HCT116 (cell line): Measurements from ENCODE around the gene JAGN1. TPM values are rescaled to one million over a fixed set of nuclear protein-coding genes. Genes with fewer than 3 reads are reported as not detected.
"Not testable (repeated sequence)": the region's sequence is repeated elsewhere in the genome, so short reads cannot be mapped to it uniquely, and the experiment has no call there.

Experiments
- ATAC-seq: fragments of 200-7000 bp; cut with Tn5 transposase; 2 replicates; pipeline ENCODE4 v1.9.1; 2020; ENCODE audit warnings: mild to moderate bottlenecking, moderate library complexity
- BruUV-seq: library from RNA; stranded (reverse); fragments of 400-500 nt; replicated peaks from 2 replicates; lab custom pipeline; 2021; lab: Mats Ljungman, UMichigan
- CTCF ChIA-PET: fragments of 300-600 bp; sonication (Branson Sonifier 250); formaldehyde crosslinking; loops from one replicate; lab custom pipeline; 2021; ENCODE audit warnings: antibody characterized with exemption; lab: Charles Lee
- POLR2A ChIA-PET: fragments of 300-600, 350-600 bp; sonication (Branson Sonifier 250); formaldehyde crosslinking; loops from one replicate; lab custom pipeline; 2021; ENCODE audit warnings: antibody characterized with exemption; lab: Charles Lee
- RAD21 ChIA-PET, 2 experiments: fragments of 300-600 bp; sonication (Branson Sonifier 250); formaldehyde crosslinking; loops; one replicate each; lab custom pipeline; 2023; ENCODE audit warnings: low total read pairs in 2 of 2; ENCODE audit not compliant: uncharacterized antibody in 2 of 2, unreplicated experiment in 2 of 2, low non-redundant PET in 1 of 2; lab: Charles Lee
- DNase-seq: peaks from one replicate; pipeline ENCODE4 v3.0.0-alpha.2; 2010; ENCODE audit warnings: low read depth, low spot score
- H2AFZ ChIP-seq: fragments of 200-600 bp; shearing (Covaris generic), sonication (generic); 2 replicates; pipeline ENCODE4 v1.6.1; 2017; ENCODE audit warnings: low read depth, mixed run types, mixed read lengths, antibody characterized with exemption, low read length; ENCODE audit not compliant: poor library complexity, severe bottlenecking
- H3K27ac ChIP-seq: 2 replicates; pipeline ENCODE4 v1.5.1; 2012; ENCODE audit warnings: low read depth, low read length
- H3K27me3 ChIP-seq: fragments of 200-600 bp; sonication (generic); 2 replicates; pipeline ENCODE4 v1.6.1; 2016; ENCODE audit warnings: mixed run types, low read length, mixed read lengths; ENCODE audit not compliant: insufficient read depth
- H3K36me3 ChIP-seq, 2 experiments: fragments of 200-500 bp in 1 of 2; fragments of 200-600 bp in 1 of 2; sonication (Bioruptor generic) in 1 of 2; sonication (generic) in 1 of 2; 2 replicates each; pipeline versions ENCODE4 v1.5.1 to v1.6.1; 2014 to 2016; ENCODE audit warnings: low read length in 2 of 2, inconsistent platforms in 1 of 2, mixed read lengths in 1 of 2, mixed run types in 1 of 2; ENCODE audit not compliant: insufficient read depth in 2 of 2, control insufficient read depth in 1 of 2
- H3K4me1 ChIP-seq, 2 experiments: fragments of 200-600 bp in 1 of 2; sonication (generic) in 1 of 2; 2 replicates each; pipeline versions ENCODE4 v1.5.1 to v1.6.1; 2012 to 2017; ENCODE audit warnings: low read length in 2 of 2, inconsistent platforms in 1 of 2, mild to moderate bottlenecking in 1 of 2, mixed read lengths in 1 of 2, mixed run types in 1 of 2, moderate library complexity in 1 of 2; ENCODE audit not compliant: insufficient read depth in 2 of 2, control insufficient read depth in 1 of 2
- H3K4me2 ChIP-seq: fragments of 200-600 bp; sonication (generic); 2 replicates; pipeline ENCODE4 v1.6.1; 2017; ENCODE audit warnings: mixed run types, low read length, mixed read lengths
- H3K4me3 ChIP-seq, 2 experiments: fragments of 200-600 bp in 1 of 2; sonication (generic) in 1 of 2; replicated peaks in 1 of 2; 2 replicates each; pipeline ENCODE4 v1.5.1; 2011 to 2016; ENCODE audit warnings: low read length in 2 of 2, control low read depth in 1 of 2, low read depth in 1 of 2, mild to moderate bottlenecking in 1 of 2, mixed read lengths in 1 of 2, mixed run types in 1 of 2
- H3K79me2 ChIP-seq: fragments of 200-600 bp; sonication (generic); 2 replicates; pipeline ENCODE4 v1.6.1; 2017; ENCODE audit warnings: mild to moderate bottlenecking, mixed run types, low read length, moderate library complexity, mixed read lengths; ENCODE audit not compliant: insufficient read depth
- H3K9ac ChIP-seq: fragments of 200-600 bp; sonication (generic); 2 replicates; pipeline ENCODE4 v1.6.1; 2016; ENCODE audit warnings: low read length, mixed read lengths
- H3K9me2 ChIP-seq: fragments of 200-600 bp; sonication (generic), shearing (Covaris generic); 2 replicates; pipeline ENCODE4 v1.6.1; 2017; ENCODE audit warnings: mixed run types, mild to moderate bottlenecking, moderate library complexity; ENCODE audit not compliant: insufficient read depth
- H3K9me3 ChIP-seq, 2 experiments: fragments of 200-500 bp in 1 of 2; fragments of 200-600 bp in 1 of 2; sonication (Bioruptor generic) in 1 of 2; sonication (generic) in 1 of 2; 2 replicates each; pipeline ENCODE4 v1.6.1; 2014 to 2017; ENCODE audit warnings: low read length in 2 of 2, mixed read lengths in 2 of 2, inconsistent platforms in 1 of 2, low read depth in 1 of 2, mild to moderate bottlenecking in 1 of 2, mixed run types in 1 of 2, moderate library complexity in 1 of 2; ENCODE audit not compliant: control insufficient read depth in 1 of 2, insufficient read depth in 1 of 2
- H4K20me1 ChIP-seq: fragments of 200-600 bp; sonication (generic), shearing (Covaris generic); 2 replicates; pipeline ENCODE4 v1.6.1; 2017; ENCODE audit warnings: mixed run types, mild to moderate bottlenecking, moderate library complexity; ENCODE audit not compliant: insufficient read depth
- CEBPB ChIP-seq: IDR thresholded peaks from 2 replicates; pipeline ENCODE4 v1.6.1; 2012; ENCODE audit warnings: low read depth
- JUND ChIP-seq: IDR thresholded peaks from 2 replicates; pipeline ENCODE4 v1.6.1; 2012
- POLR2A ChIP-seq: IDR thresholded peaks from 2 replicates; pipeline ENCODE4 v1.7.0; 2011; ENCODE audit warnings: borderline replicate concordance; ENCODE audit not compliant: insufficient read depth, insufficient read length; ENCODE audit errors: extremely low read depth
- SIN3A ChIP-seq: IDR thresholded peaks from 2 replicates; pipeline ENCODE4 v1.6.1; 2012; ENCODE audit warnings: low read depth
- SP1 ChIP-seq: IDR thresholded peaks from 2 replicates; pipeline ENCODE4 v1.6.1; 2012; ENCODE audit warnings: low read depth
- intact Hi-C: fragments of 100-400 bp; cut with micrococcal nuclease; formaldehyde crosslinking; loops from 2 replicates; pipeline ENCODE4 v1.10.0; 2022
- total RNA-seq: library from RNA; stranded (reverse); gene quantifications from one replicate; pipeline ENCODE4 v1.2.1, GENCODE V29; 2021; ENCODE audit not compliant: unreplicated experiment
- TF ChIP-seq, protein P1 (sequence below): IDR thresholded peaks from 2 replicates; pipeline ENCODE4 v1.6.1; 2012; ENCODE audit warnings: low read depth

The JAGN1 gene
- total RNA-seq, 1 experiment from 2014 or later: 33.4 TPM

DNA sequence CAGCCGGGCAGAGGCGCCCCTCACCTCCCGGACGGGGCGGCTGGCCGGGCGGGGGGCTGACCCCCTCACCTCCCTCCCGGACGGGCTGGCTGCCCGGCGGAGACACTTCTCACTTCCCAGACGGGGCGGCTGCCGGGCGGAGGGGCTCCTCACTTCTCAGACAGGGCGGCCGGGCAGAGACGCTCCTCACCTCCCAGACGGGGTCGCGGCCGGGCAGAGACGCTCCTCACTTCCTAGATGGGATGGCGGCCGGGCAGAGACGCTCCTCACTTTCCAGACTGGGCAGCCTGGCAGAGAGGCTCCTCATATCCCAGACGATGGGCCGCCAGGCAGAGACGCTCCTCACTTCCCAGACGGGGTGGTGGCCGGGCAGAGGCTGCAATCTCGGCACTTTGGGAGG, 49.5 kb downstream of the JAGN1 start:
- not testable (repeated sequence) for H3K36me3 ChIP-seq

DNA sequence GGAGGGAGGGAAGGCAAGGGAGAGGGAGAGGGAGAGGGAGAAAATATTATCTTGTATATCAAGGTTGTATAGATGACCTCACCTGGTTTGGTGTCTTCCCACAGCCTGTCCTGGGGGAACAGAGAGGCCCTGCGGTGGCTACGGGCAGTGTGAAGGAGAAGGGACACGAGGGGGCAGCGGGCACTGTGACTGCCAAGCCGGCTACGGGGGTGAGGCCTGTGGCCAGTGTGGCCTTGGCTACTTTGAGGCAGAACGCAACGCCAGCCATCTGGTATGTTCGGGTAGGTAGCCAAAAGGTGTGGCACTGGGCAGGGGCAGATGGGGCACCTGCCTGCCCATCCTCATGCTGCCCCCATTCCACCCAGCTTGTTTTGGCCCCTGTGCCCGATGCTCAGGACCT, 50.3 kb downstream of the JAGN1 start:
- CTCF ChIA-PET: no interaction called here
- no peaks in the 10 kb centered on the region for H3K9me3 ChIP-seq
- ATAC-seq: no peak
- no peaks in the 10 kb centered on the region for H3K9me2 ChIP-seq
- no peak overlapping the region for H3K4me3 ChIP-seq
- H3K27me3 ChIP-seq: no peaks in the 10 kb centered on the region
- no peak overlapping the region for H3K4me2 ChIP-seq
- no peaks in the 10 kb centered on the region for H3K36me3 ChIP-seq
- no peaks in the 10 kb centered on the region for H4K20me1 ChIP-seq
- intact Hi-C loops: loop anchor here (10.0 kb wide), 1 partner anchor 284 kb away; no protein-coding TSS in a partner anchor
- TF ChIP-seq CEBPB (no peak), POLR2A (no peak), SIN3A (no peak), SP1 (no peak), JUND (no peak)
- TF ChIP-seq, protein P1, sequence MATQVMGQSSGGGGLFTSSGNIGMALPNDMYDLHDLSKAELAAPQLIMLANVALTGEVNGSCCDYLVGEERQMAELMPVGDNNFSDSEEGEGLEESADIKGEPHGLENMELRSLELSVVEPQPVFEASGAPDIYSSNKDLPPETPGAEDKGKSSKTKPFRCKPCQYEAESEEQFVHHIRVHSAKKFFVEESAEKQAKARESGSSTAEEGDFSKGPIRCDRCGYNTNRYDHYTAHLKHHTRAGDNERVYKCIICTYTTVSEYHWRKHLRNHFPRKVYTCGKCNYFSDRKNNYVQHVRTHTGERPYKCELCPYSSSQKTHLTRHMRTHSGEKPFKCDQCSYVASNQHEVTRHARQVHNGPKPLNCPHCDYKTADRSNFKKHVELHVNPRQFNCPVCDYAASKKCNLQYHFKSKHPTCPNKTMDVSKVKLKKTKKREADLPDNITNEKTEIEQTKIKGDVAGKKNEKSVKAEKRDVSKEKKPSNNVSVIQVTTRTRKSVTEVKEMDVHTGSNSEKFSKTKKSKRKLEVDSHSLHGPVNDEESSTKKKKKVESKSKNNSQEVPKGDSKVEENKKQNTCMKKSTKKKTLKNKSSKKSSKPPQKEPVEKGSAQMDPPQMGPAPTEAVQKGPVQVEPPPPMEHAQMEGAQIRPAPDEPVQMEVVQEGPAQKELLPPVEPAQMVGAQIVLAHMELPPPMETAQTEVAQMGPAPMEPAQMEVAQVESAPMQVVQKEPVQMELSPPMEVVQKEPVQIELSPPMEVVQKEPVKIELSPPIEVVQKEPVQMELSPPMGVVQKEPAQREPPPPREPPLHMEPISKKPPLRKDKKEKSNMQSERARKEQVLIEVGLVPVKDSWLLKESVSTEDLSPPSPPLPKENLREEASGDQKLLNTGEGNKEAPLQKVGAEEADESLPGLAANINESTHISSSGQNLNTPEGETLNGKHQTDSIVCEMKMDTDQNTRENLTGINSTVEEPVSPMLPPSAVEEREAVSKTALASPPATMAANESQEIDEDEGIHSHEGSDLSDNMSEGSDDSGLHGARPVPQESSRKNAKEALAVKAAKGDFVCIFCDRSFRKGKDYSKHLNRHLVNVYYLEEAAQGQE: no peak
- H2AFZ ChIP-seq: no peak overlapping the region
- no TSS peak for BruUV-seq
- H3K9ac ChIP-seq: no peak overlapping the region
- no peaks in the 10 kb centered on the region for H3K79me2 ChIP-seq
- POLR2A ChIA-PET: no interaction called here
- RAD21 ChIA-PET: no interaction called here
- peaks cover 2 to 11% of the 10 kb centered on the region in 2 experiments; a peak in 2 of 4 replicates for H3K4me1 ChIP-seq
- no peak overlapping the region for H3K27ac ChIP-seq
- DNase-seq: no peak

More for the DNA sequence above, 49.5 kb downstream of the JAGN1 start:
- H3K9me3 ChIP-seq, H3K79me2 ChIP-seq, H4K20me1 ChIP-seq, CTCF ChIA-PET, DNase-seq, H3K4me2 ChIP-seq, POLR2A ChIA-PET, H3K27ac ChIP-seq, H3K4me3 ChIP-seq, RAD21 ChIA-PET, H3K9me2 ChIP-seq, H3K4me1 ChIP-seq, BruUV-seq, H2AFZ ChIP-seq, ATAC-seq, H3K27me3 ChIP-seq, H3K9ac ChIP-seq: not testable (repeated sequence)
- intact Hi-C loops: loop anchor here (10.0 kb wide), 1 partner anchor 285 kb away; no protein-coding TSS in a partner anchor
